Activated T-helper 1 cell treated with anti-CD3 and anti-CD28 coated beads, Interleukin-2, amount 50 U/mL, for 16 hours (primary cell): ENCODE results near the gene ANGPTL8.

ENCODE experiments used
- DNase-seq, 2 donors: peaks; one replicate each; pipeline ENCODE4 v3.0.0-alpha.2; 2020; ENCODE audit warnings: low read depth in 1 of 2, low spot score in 1 of 2

ANGPTL8 gene

DNA sequence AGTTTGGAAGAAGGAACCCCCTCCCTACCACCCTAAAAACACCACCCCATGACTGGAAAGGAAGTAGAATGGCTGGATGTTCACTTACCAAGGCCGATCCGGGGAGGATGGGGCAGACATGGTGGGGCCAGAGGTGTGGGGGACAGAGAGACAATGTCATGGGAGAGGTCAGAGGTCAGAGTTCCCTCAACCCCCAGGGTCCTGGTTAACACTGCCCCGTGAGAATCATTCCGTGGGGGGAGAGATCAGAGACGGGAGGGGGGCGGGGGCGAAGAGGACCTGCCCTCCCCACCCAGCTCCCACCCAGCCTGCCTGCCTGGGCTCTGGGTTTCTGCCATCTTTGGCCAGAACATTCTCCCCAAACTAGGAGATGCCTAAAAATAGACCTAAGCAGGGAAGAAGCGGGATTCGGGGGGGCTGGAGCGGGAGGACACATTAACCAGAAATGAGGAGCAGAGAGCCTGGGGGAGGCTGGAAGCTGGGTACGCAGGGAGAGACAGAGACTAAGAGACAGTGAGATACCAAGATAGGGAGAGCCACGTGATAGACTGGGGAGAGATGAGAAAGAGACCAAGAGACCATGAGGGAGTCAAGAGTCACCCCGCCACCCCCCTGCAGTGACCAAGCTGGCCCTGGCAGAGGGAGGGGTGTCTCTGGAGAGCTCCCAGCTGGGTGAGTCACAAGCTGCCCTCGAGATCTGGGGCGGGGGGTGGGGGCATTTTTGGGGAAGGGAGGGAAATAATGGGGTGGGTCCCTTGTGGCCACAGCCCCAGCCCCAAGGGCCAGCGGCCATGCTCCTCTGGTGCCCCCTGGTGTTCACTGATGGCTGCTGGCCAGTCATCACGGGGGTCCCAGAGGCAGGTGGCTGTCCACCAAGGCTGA, 36.0 kb upstream of the ANGPTL8 start:
- DNase-seq: peak in 1 of 2 donors; percentile 15

DNA sequence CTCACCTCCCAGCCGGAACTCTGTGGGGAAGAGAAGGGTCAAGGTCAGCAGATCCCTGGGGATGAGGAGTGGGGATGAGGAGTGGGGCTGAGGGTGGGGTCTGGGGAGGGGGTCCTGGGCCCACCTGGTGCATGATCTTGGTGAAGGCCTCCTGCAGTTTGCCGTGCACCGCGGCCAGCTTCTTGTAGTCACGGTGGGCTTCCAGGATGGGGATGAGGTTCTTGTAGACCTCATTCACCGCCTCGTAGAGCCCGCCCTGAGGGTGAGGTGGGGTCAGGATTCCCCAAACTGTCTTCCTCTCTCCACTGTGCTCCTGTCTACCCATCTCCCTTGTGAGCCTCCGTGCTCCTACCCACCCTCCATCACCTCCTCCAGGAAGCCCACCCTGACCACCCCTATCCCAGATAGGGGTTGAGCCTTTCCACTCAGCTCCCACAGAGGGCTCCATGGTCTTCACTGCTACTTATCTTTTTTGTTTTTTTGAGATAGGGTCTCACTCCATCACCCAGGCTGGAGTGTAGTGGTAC, 35.3 kb upstream of the ANGPTL8 start:
- DNase-seq: no peak

DNA sequence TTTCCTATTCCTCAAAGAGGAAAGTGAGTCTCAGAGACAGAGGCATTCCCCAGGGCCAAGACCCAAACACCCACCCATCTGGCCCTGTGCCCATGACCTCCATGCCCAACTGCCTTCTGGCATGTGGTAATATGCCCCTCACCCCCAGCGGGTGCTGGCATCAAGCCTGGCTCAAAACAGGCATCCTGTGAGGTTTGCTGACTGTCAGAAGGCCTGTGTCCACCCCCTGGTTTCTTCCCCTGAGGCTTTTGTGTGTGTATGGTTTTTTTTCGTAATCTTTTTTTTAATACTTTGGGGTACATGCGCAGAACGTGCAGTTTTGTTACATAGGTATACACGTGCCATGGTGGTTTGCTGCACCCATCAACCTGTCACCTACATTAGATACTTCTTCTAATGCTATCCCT, 34.5 kb upstream of the ANGPTL8 start:
- no peak for DNase-seq

DNA sequence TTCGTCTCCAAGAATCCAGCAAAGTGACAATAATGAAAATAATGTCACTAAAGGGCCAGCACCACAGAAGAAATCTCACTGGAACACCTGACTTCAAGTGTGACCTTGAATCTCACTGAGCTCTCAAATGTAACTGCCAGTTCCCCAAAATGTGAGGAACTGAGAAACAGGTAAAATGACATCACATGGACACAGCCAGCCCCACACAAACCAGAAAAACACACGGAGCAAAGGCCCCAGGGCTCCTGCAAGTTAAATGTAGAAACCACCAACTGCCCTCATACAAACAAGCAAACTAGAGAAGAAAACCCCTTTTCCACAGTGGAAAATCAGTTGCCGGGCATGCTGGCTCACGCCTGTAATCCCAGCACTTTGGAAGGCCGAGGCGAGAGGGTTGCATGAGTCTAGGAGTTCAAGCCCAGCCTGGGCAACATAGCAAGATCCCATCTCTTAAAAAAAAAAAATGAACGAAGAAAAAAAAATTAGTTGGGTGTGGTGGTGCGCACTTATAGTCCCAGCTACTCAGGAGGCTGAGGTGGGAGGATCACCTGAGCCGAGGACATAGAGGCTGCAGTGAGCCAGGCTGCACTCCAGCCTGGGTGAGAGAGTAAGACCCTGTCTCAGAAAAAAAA, 33.4 kb upstream of the ANGPTL8 start:
- no peak for DNase-seq

DNA sequence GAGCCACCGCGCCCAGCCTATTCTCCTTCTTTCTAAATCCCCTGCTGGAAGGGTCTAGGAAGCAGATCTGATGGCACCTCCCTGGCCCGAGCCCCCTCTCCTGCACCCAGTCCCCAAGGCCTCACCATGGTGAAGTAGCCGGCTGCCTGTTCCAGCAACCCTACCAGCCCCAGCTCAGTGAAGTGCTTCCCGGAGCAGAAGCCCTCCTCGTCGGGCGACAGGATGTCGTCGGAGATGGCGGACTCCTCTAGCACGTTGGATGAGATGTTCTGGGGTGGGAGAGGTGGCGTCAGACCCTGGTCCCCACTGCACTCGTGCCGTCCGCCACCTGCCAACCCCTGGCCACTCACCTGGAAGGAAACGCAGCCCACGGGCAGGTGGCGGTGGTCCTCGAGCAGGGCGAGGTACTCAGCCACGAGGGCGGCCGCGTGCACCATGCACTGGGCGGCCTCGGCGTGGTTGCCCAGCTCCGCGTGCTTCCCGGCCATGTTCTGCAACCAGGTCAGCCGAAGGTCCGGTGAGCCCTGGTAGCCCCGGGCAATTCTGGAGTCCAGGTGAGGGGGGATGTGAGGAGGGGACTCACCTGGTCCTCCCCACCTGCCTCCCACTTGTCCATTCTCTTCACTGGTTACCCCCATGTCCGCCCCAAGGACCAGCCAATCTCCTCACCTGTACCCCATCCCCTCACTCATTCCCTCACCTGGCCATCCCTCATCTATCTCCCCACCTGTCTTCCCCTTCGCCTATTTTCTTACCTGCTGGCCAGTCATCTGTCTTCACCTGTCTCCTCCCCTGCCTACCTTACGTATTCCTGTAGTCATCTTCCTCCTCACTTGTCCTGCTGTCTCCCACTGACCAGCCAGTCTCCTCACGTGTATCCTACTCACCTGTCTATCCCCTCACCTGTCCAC, 30.6 kb upstream of the ANGPTL8 start:
- no peak for DNase-seq

DNA sequence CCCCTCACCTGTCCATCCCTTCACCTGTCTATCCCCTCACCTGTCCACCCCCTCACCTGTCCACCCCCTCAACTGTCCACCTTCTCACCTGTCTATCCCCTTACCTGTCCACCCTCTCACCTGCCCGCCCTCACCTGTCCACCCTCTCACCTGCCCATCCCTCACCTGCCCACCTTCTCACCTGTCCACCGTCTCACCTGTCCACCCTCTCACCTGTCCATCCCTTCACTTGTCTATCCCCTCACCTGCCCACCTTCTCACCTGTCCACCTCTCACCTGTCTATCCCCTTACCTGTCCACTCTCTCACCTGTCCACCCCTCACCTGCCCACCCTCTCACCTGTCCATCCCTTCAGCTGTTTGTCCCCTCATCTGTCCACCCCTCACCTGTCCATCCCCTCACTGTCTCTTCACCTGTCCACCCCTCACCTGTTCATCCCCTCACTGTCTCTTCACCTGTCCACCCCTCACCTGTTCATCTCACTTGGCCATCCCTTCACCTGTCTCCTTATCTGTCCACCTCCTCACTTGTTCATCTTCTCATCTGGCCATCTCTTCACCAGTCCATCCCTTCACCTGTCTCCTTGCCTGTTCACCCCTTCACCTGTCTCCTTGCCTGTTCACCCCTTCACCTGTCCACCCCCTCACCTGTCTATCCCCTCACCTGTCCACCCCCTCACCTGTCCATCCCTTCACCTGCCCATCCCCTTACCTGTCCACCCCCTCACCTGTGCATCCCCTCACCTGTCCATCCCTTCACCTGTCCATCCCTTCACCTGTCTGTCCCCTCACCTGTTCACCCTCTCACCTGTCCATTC, 29.4 kb upstream of the ANGPTL8 start:
- DNase-seq: no peak

DNA sequence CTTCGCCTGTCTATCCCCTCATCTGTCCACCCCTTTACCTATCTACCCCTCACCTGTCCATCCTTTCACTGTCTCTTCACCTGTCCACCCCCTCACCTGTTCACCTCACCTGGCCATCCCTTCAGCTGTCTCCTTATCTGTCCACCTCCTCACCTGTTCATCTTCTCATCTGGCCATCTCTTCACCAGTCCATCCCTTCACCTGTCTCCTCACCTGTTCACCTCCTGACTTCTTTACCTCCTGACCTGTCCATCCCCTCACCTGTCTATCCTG, 28.8 kb upstream of the ANGPTL8 start:
- no peak for DNase-seq

DNA sequence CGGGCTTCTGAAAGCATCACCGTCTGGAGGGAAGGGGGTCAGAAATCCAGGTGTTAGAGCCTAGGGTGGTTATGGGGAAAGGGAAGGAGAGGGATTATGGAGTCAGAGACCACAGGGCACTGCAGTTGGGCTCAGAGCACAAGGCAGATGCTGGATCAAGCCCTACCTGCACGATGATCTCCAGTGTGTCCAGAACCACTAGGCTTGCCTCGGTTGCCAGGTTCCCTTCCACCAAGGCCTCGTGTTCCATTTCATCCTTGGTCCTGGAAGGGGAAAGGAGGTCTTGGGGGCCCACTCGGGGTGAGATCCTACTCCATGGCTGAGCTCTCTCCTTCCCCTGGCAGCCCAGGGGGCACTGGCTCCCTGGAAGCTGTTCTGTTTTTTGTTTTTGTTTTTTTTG, 25.0 kb upstream of the ANGPTL8 start:
- no peak for DNase-seq

DNA sequence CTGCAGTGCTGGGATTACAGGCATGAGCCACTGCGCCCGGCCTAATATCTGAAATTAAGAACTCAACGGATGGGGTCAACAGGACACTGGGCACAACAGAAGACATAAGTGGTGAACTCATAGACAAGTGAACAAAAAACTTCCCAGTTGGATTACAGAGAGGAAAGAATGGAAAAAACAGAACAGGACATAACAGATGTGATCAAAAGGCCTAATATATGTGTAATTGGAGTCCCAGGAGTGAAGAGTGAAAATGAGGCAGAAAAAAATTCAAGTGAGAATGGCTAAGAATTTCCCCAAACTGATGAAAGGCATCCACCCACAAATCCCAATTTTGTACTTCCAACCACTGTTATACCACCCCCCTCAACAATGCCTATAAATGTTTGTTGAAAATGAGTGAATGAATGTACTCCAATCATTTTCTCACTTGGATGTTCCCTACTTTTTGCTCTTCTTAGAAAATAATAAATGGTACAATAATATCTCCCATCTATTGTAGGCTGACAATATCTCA, 18.3 kb upstream of the ANGPTL8 start:
- no peak for DNase-seq

DNA sequence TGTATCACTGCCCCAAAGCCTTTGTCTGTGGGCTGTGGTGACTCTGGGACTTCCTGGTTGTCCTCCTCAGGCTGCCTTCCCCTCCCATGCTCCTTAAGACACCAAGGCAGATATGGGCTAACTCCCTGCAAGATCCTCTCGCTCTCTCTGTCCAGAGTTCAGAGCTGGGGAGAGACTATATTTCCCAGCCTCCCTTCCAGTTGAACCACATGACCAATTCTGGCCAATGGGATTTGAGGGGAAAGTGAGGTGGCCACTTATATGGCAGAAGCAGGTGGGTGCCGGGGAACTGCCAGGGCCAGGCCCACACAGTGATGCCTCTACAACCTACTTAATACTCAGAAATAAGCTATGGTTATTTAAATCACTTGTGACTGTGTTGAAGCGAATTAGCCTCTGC, 16.2 kb upstream of the ANGPTL8 start:
- no peak for DNase-seq

DNA sequence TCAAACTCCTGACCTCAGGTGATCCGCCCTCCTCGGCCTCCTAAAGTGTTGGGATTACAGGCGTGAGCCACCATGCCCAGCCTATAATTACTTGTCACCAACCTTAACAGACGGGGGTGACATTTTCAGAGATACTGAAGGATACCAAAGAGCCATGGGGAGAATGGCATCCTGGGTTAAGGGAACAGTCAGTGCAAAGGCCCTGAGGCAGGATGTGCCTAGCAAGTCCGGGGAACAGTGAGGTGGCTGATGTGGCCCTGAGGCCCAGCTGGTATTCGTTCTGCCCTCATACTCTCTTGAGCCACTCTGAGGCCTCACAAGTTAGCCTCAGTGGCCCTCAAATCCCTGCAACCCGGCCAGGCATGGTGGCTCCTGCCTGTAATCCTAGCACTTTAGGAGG, 15.0 kb upstream of the ANGPTL8 start:
- DNase-seq: no peak

DNA sequence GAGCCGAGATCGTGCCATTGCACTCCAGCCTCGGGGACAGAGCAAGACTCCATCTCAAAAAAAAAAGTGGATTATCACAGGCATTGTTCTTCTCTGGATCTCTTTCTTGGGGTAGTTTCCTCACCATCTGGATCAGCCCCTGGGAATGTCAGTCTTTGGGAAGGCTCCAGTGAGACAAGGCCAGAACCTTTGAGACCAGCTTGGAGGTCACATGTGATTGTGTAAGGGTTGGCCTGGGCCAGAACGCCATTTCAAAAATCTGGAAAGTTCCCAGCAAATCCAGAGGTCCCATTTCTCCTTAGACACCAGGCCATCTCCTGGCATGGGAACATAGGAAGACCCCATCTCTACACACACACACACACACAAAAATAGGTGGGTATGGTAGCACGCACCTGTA, 14.2 kb upstream of the ANGPTL8 start:
- no peak for DNase-seq

DNA sequence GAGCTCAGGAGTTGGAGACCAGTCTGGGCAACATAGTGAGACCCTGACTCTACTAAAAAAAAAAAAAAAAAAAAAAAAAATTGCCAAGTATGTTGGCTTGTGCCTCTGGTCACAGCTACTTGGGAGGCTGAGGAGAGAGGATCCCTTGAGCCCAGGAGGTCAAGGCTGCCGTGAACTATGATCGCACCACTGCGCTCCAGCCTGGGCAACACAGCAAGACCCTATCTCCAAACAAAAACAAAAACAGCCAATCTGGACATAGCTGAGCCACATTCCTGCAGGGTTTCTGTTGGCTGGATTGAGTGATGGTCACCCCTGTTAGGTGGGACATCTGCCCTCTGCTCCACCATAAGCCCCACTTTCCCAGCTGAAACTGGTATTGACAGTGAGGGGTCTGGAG, 13.6 kb upstream of the ANGPTL8 start:
- DNase-seq: no peak

DNA sequence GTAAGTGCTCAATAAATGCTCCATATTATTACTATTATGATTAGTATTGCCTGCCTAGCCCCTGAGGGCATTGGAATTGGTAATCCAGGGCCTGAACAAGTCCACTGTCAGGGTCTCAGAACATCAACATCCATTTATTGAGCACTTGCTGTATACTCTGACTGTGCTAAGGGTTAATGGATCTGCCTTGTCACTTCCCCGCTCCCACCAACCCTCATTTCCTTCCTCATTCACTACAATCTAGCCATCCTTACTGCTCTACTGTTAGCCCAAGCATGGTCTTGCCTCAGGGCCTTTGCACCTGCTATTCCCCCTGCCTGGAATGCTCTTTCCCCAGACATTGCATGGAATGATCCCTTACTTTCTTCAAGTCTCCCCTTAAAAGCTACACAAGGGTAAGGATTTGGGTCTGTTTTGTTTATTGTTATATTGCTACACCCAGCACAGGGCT, 12.7 kb upstream of the ANGPTL8 start:
- DNase-seq: no peak

DNA sequence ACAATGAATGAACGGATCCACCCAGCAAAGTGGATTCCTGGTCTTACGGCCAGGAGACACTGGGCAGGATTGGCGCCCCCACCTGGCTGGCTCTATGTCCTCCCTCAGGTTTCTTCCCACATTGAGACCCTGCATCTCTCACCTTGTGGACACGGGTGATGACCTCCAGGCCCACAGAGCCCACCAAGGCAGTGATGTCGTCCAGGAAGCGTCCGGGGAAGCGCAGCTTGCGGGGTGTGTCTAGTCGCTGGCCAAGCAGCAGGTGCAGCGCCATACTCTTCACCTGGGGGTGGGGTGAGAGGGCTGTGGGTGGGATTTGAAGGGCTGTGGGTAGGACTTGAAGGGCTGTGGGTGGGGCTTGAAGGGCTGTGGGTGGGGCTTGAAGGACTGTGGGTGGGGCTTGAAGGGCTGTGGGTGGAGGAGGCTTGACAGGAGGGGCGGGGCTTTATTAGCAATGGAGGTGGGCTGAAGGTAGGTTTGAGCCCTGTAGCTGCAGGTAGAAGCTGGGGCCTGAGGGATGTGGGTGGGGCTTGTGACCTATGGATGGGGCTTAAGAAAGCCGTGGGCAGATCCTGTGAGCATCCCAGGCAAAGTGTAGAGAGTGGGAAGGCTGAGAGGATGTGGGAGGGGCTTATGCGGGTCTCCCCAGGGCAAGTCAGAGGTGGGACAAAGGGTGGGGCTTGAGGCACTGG, 12.1 kb upstream of the ANGPTL8 start:
- DNase-seq: no peak

DNA sequence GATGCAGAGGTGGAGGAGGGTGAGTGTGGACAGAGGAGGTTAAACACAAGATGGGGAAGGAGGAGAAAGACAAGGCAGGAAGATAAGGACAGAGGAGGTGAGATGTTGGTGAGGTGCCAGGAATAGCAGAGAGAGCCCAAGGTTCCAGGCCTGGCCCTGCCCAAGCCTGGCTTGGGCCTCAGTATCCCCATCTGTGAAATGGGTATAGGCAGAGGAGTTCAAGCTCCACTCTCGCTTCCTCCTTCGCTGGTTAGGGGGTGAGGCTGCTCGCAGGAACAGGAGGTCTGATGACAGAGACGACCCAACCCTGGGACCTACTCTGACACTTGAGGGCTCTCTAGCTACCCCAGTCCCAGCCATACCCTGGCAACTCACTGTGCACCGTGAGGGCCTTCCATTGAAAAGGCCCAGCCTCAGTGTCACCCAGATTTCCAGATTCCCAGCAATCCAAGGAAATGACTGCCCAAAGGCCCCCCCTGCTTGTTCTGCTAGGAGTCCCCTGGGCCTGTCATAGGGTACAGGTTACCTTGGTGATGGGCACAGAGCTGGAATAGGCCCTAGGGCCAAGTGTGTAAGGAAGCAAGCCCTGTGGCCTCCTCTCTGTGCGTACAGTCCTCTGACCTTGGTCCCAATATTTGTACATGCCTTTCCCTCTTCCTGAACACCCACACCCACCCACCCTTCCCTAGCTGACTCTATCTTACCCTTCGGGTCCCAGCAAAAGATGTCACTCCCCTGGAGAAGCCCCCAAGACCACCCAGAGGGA, 8.6 kb upstream of the ANGPTL8 start:
- DNase-seq: no peak

DNA sequence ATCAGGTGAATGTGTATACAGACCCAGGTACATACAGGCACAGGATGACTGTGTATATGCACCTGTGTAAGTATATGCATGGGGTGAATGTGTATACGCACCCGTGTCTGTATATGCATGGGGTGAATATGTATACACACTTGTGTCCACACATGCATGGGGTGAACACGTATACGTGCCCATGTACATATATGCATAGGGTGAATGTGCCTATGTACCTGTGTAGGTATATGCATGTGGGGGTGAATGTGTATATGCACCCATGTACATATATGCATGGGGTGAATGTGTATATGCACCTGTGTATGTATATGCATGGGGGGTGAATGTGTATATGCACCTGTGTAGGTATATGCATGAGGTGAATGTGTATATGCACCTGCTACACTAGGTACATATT, 6.9 kb upstream of the ANGPTL8 start:
- no peak for DNase-seq

DNA sequence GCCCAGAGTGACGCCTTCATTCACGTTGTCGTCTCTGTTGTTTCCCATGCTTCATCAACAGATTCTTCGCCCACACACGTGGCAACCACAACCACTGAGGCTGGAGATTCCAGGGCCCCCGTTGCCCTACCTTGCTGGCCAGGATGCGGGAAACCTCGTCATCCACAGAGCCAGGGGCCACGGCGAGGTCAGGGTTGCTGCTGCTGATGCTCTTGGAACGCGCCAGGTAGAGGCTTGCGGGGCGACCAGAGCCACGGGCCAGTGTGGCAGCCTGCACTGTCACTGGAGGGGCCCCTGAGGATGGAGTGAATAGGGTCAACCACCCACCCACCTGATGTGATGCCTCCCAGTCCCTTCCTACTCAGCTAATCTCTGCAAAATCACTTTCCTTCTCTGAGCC, 6.3 kb upstream of the ANGPTL8 start:
- no peak for DNase-seq

DNA sequence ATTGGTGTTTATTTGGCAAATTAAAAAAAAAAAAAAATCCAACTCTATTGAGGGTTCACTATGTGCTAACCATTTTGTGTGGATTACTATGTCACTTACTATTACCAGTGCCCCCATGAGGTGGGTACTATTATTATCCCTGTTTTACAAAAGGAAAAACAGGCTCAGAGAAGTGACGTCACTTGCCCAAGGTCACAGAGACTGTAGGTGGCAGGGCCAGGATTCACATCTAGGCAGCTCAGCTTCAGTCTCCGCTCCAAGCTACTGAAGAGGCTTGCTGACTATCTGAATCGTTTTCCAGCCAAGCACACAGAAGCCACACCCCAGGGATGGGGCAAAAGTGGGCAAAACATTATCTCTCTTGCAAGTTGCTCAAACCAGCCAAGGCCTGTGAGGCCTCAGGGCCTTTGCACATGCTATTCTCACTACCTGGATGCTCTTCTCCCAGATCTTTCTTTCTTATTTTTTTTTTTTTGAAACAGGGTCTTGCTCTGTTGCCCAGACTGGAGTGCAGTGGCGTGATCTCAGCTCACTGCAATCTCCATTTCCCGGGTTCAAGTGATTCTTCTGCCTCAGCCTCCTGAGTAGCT, 4.8 kb upstream of the ANGPTL8 start:
- DNase-seq: no peak
